GM20000 (cell line): ENCODE results near the gene RNASE9.
A peak's percentile ranks its signal among the peaks of the same experiment; 100 is the strongest.

ENCODE experiments used
- DNase-seq: peaks from one replicate; pipeline ENCODE4 v3.0.0; 2012; ENCODE audit warnings: low spot score
- CTCF ChIP-seq: IDR thresholded peaks from 2 replicates; pipeline ENCODE4 v1.5.1; 2012; ENCODE audit warnings: mild to moderate bottlenecking, control low read depth; ENCODE audit errors: extremely low read depth, missing control alignments

The RNASE9 gene

GRCh38 chr14:20560961-20561360, at the start of gene RNASE9:
Gene RNASE9, minus strand, starts transcription at chr14:20561047.
- no peak for DNase-seq
- no peak for TF ChIP-seq CTCF

- TF ChIP-seq CTCF: no peak
- DNase-seq: peak; percentile 62
Measured at GRCh38 chr14:20610002-20610765, 49.3 kb upstream of the RNASE9 start.

GRCh38 chr14:20609215-20610001, 48.6 kb upstream of the RNASE9 start:
- TF ChIP-seq CTCF: peak; percentile 84
- DNase-seq: peak; percentile 79

GRCh38 chr14:20608383-20609110, 47.7 kb upstream of the RNASE9 start:
- no peak for DNase-seq
- no peak for TF ChIP-seq CTCF

GRCh38 chr14:20607617-20608016, 46.8 kb upstream of the RNASE9 start:
- no peak for TF ChIP-seq CTCF
- DNase-seq: no peak

- no peak for DNase-seq
- no peak for TF ChIP-seq CTCF
Measured at GRCh38 chr14:20606902-20607242, 46.0 kb upstream of the RNASE9 start.
